ENCODE results near the gene PIGM.

Gene PIGM

GRCh38 chr1:160022330-160023310 lies 9.2 kb downstream of the PIGM start:
- no peak for DNase-seq (ENCODE audit: low read depth in 3 of 3)

- no peak for DNase-seq (ENCODE audit: low read depth in 3 of 3)
Measured at GRCh38 chr1:160021376-160022074, 10.3 kb downstream of the PIGM start.

- DNase-seq (ENCODE audit: low read depth in 3 of 3): no peak
Measured at GRCh38 chr1:160020196-160020595, 11.6 kb downstream of the PIGM start.

GRCh38 chr1:160018900-160019299 lies 12.9 kb downstream of the PIGM start:
- no peak for DNase-seq (ENCODE audit: low read depth in 3 of 3)

- no peak for DNase-seq (ENCODE audit: low read depth in 3 of 3)
Measured at GRCh38 chr1:160018347-160018746, 13.4 kb downstream of the PIGM start.

GRCh38 chr1:160017592-160017991 lies 14.2 kb downstream of the PIGM start:
- no peak for DNase-seq (ENCODE audit: low read depth in 3 of 3)

GRCh38 chr1:160011781-160012180 lies 20.0 kb downstream of the PIGM start:
- DNase-seq (ENCODE audit: low read depth in 3 of 3): no peak

GRCh38 chr1:160009801-160010200 lies 22.0 kb downstream of the PIGM start:
- DNase-seq (ENCODE audit: low read depth in 3 of 3): no peak

GRCh38 chr1:160009081-160009480 lies 22.7 kb downstream of the PIGM start:
- no peak for DNase-seq (ENCODE audit: low read depth in 3 of 3)

GRCh38 chr1:160007577-160008200 lies 24.1 kb downstream of the PIGM start:
- DNase-seq (ENCODE audit: low read depth in 3 of 3): no peak

- DNase-seq (ENCODE audit: low read depth in 3 of 3): peak; percentile 43 to 70 (median 46)
Measured at GRCh38 chr1:160006312-160006940, 25.4 kb downstream of the PIGM start.

GRCh38 chr1:160005070-160005469 lies 26.7 kb downstream of the PIGM start:
- no peak for DNase-seq (ENCODE audit: low read depth in 3 of 3)

GRCh38 chr1:160004425-160004824 lies 27.4 kb downstream of the PIGM start:
- no peak for DNase-seq (ENCODE audit: low read depth in 3 of 3)

GRCh38 chr1:160004001-160004400 lies 27.8 kb downstream of the PIGM start:
- DNase-seq (ENCODE audit: low read depth in 3 of 3): no peak

GRCh38 chr1:160001440-160001839 lies 30.4 kb downstream of the PIGM start:
- DNase-seq (ENCODE audit: low read depth in 3 of 3): no peak

- no peak for DNase-seq (ENCODE audit: low read depth in 3 of 3)
Measured at GRCh38 chr1:159999204-159999603, 32.6 kb downstream of the PIGM start.

- no peak for DNase-seq (ENCODE audit: low read depth in 3 of 3)
Measured at GRCh38 chr1:159996653-159997052, 35.1 kb downstream of the PIGM start.

GRCh38 chr1:159994896-159995295 lies 36.9 kb downstream of the PIGM start:
- no peak for DNase-seq (ENCODE audit: low read depth in 3 of 3)

GRCh38 chr1:159993911-159994310 lies 37.9 kb downstream of the PIGM start:
- DNase-seq (ENCODE audit: low read depth in 3 of 3): no peak

GRCh38 chr1:159992161-159992560 lies 39.6 kb downstream of the PIGM start:
- DNase-seq (ENCODE audit: low read depth in 3 of 3): no peak

- no peak for DNase-seq (ENCODE audit: low read depth in 3 of 3)
Measured at GRCh38 chr1:159991513-159991912, 40.3 kb downstream of the PIGM start.

GRCh38 chr1:159990005-159990404 lies 41.8 kb downstream of the PIGM start:
- no peak for DNase-seq (ENCODE audit: low read depth in 3 of 3)

All from stimulated activated CD4-positive, alpha-beta T cell treated with anti-CD3 and anti-CD28 coated beads, TNF-alpha, amount 100 ng/mL, for 24 hours (primary cell).